Ishikawa (cell line): Measurements from ENCODE around the gene UNC79.

Source experiments
- CEBPB ChIP-seq: IDR thresholded peaks from 2 replicates; pipeline ENCODE4 v1.6.1; 2012
- CREB1 ChIP-seq: IDR thresholded peaks from 2 replicates; pipeline ENCODE4 v1.6.1; 2012; ENCODE audit warnings: low read depth
- EGR1 ChIP-seq: IDR thresholded peaks from 2 replicates; pipeline ENCODE4 v1.6.1; 2012
- EP300 ChIP-seq: IDR thresholded peaks from 2 replicates; pipeline ENCODE4 v1.6.1; 2012; ENCODE audit warnings: borderline replicate concordance
- FOXM1 ChIP-seq: IDR thresholded peaks from 2 replicates; pipeline ENCODE4 v1.6.1; 2012; ENCODE audit warnings: low read depth, borderline replicate concordance
- NFIC ChIP-seq: IDR thresholded peaks from 2 replicates; pipeline ENCODE4 v1.6.1; 2012
- RAD21 ChIP-seq: IDR thresholded peaks from 2 replicates; pipeline ENCODE4 v1.6.1; 2012; ENCODE audit warnings: low read depth
- REST ChIP-seq: IDR thresholded peaks from 2 replicates; pipeline ENCODE4 v1.6.1; 2012; ENCODE audit warnings: low read depth, mild to moderate bottlenecking
- TAF1 ChIP-seq: IDR thresholded peaks from 2 replicates; pipeline ENCODE4 v1.6.1; 2012; ENCODE audit warnings: low read depth, mild to moderate bottlenecking
- TCF12 ChIP-seq: IDR thresholded peaks from 2 replicates; pipeline ENCODE4 v1.6.1; 2012; ENCODE audit warnings: low read depth
- YY1 ChIP-seq: IDR thresholded peaks from 2 replicates; pipeline ENCODE4 v1.6.1; 2012; ENCODE audit warnings: low read depth

- no peak for TF ChIP-seq NFIC
- TF ChIP-seq YY1 = no peak
- no peak for TF ChIP-seq TAF1
- TF ChIP-seq FOXM1 = no peak
- TF ChIP-seq EP300 = no peak
- no peak for TF ChIP-seq REST
- no peak for TF ChIP-seq TCF12
- no peak for TF ChIP-seq RAD21
- no peak for TF ChIP-seq CREB1
- no peak for TF ChIP-seq EGR1
- no peak for TF ChIP-seq CEBPB
Observed at GRCh38 chr14:93735206-93735605, 304.5 kb downstream of the UNC79 start.
